ENCODE results near the gene PPIL4.

PPIL4 gene

GRCh38 chr6:149563203-149563927, 17.5 kb upstream of the PPIL4 start:
- 88% methylated on average over 5 of the region's 5 CpGs for WGBS
- Histone ChIP-seq H2BK12ac (ENCODE audit: low read length in 2 of 2) (no peak overlapping the region), H3K79me1 (replicated peaks; ENCODE audit: low read length, poor library complexity, severe bottlenecking) (peaks cover 12% of the 10 kb centered on the region)

DNA sequence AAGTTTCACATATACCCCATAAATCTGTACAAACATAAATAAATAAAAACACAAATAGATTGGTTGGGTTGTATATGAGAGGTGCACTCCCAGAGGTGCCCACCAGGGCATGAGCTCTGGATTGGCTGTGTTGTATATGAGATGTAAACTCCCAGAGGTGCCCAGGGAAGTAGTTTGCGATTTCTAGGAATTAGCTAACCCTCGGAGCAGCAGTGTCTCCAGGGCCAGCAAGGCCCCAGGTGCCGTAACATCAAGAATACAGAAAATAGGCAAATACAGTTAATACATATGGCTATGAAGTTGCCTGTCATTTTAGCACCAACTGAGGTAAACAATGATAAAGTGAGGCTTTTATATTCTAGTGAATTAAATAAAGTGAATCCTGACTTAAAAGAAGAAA, 14.9 kb upstream of the PPIL4 start:
- Histone ChIP-seq H3K18ac (ENCODE audit: low read depth in 1 of 2, low read length in 2 of 2) (no peak overlapping the region), H2AK5ac (ENCODE audit: low read length, severe bottlenecking) (no peak overlapping the region), H3K79me1 (replicated peaks; ENCODE audit: low read length, poor library complexity, severe bottlenecking) (no peaks in the 10 kb centered on the region), H3K4me1 (ENCODE audit: control insufficient read depth, insufficient read depth, low read depth, low read length) (peaks cover 1% of the 10 kb centered on the region), H3K4me3 (ENCODE audit: insufficient read depth in 1 of 2, low read depth in 1 of 2, low read length in 2 of 2) (no peak overlapping the region), H3K27ac (ENCODE audit: low read length, poor library complexity, severe bottlenecking) (no peak overlapping the region), H3K9me3 (ENCODE audit: control insufficient read depth, low read length) (no peaks in the 10 kb centered on the region), H3K36me3 (ENCODE audit: control insufficient read depth in 1 of 2, insufficient read depth in 2 of 2, low read depth in 1 of 2, low read length in 2 of 2) (no peaks in the 10 kb centered on the region), H4K8ac (ENCODE audit: low read length) (no peak overlapping the region), H3K23ac (ENCODE audit: low read length in 2 of 2) (no peak overlapping the region), H2AFZ (ENCODE audit: low read depth, low read length) (no peak overlapping the region), H3K14ac (ENCODE audit: low read length in 2 of 2) (no peak overlapping the region), H3K27me3 (ENCODE audit: control insufficient read depth in 1 of 2, insufficient read depth in 1 of 2, low read length in 2 of 2) (no peaks in the 10 kb centered on the region), H4K91ac (ENCODE audit: low read length) (no peak overlapping the region), H2BK5ac (ENCODE audit: low read depth, low read length, poor library complexity, severe bottlenecking) (no peak overlapping the region), H2BK120ac (ENCODE audit: low read depth, low read length) (no peak overlapping the region), H2BK12ac (ENCODE audit: low read length in 2 of 2) (no peak overlapping the region), H3K4me2 (ENCODE audit: low read length, poor library complexity, severe bottlenecking) (no peak overlapping the region), H2BK15ac (ENCODE audit: low read depth, poor library complexity, severe bottlenecking) (no peak overlapping the region), H3K4ac (ENCODE audit: low read depth in 1 of 2, low read length in 2 of 2) (no peak overlapping the region), H3K9ac (ENCODE audit: low read length) (no peak overlapping the region)
- WGBS, result 80% methylated on average over 1 of the region's 3 CpGs
- DNase-seq, result peak; percentile 30

More at GRCh38 chr6:149563203-149563927, 17.5 kb upstream of the PPIL4 start:
- Histone ChIP-seq H2BK120ac (ENCODE audit: low read depth, low read length) (no peak overlapping the region), H3K9ac (ENCODE audit: low read length) (peak overlapping the region; percentile 35), H3K4me2 (ENCODE audit: low read length, poor library complexity, severe bottlenecking) (no peak overlapping the region), H2BK5ac (ENCODE audit: low read depth, low read length, poor library complexity, severe bottlenecking) (no peak overlapping the region), H4K8ac (ENCODE audit: low read length) (no peak overlapping the region), H3K23ac (ENCODE audit: low read length in 2 of 2) (no peak overlapping the region), H3K4me3 (ENCODE audit: insufficient read depth in 1 of 2, low read depth in 1 of 2, low read length in 2 of 2) (no peak overlapping the region), H3K36me3 (ENCODE audit: control insufficient read depth in 1 of 2, insufficient read depth in 2 of 2, low read depth in 1 of 2, low read length in 2 of 2) (no peaks in the 10 kb centered on the region), H2AFZ (ENCODE audit: low read depth, low read length) (no peak overlapping the region), H3K18ac (ENCODE audit: low read depth in 1 of 2, low read length in 2 of 2) (no peak overlapping the region), H3K27ac (ENCODE audit: low read length, poor library complexity, severe bottlenecking) (no peak overlapping the region), H3K4ac (ENCODE audit: low read depth in 1 of 2, low read length in 2 of 2) (no peak overlapping the region), H3K14ac (ENCODE audit: low read length in 2 of 2) (no peak overlapping the region), H3K4me1 (ENCODE audit: control insufficient read depth, insufficient read depth, low read depth, low read length) (peaks cover 1% of the 10 kb centered on the region), H4K91ac (ENCODE audit: low read length) (no peak overlapping the region), H2AK5ac (ENCODE audit: low read length, severe bottlenecking) (no peak overlapping the region), H3K9me3 (ENCODE audit: control insufficient read depth, low read length) (no peaks in the 10 kb centered on the region), H2BK15ac (ENCODE audit: low read depth, poor library complexity, severe bottlenecking) (no peak overlapping the region), H3K27me3 (ENCODE audit: control insufficient read depth in 1 of 2, insufficient read depth in 1 of 2, low read length in 2 of 2) (no peaks in the 10 kb centered on the region)
- DNase-seq, result peak; percentile 88

GRCh38 chr6:149559389-149559788, 13.5 kb upstream of the PPIL4 start:
- no peak overlapping the region for H3K23ac ChIP-seq (ENCODE audit: low read length in 2 of 2)
- H3K4me3 ChIP-seq (ENCODE audit: insufficient read depth in 1 of 2, low read depth in 1 of 2, low read length in 2 of 2), result no peak overlapping the region
- no peak overlapping the region for H3K14ac ChIP-seq (ENCODE audit: low read length in 2 of 2)
- no peak overlapping the region for H3K18ac ChIP-seq (ENCODE audit: low read depth in 1 of 2, low read length in 2 of 2)
- no peak overlapping the region for H3K4ac ChIP-seq (ENCODE audit: low read depth in 1 of 2, low read length in 2 of 2)
- H3K79me1 ChIP-seq (replicated peaks; ENCODE audit: low read length, poor library complexity, severe bottlenecking), result no peaks in the 10 kb centered on the region
- H2BK15ac ChIP-seq (ENCODE audit: low read depth, poor library complexity, severe bottlenecking), result no peak overlapping the region
- peaks cover 1% of the 10 kb centered on the region for H3K4me1 ChIP-seq (ENCODE audit: control insufficient read depth, insufficient read depth, low read depth, low read length)
- no peak overlapping the region for H3K9ac ChIP-seq (ENCODE audit: low read length)
- H3K27me3 ChIP-seq (ENCODE audit: control insufficient read depth in 1 of 2, insufficient read depth in 1 of 2, low read length in 2 of 2), result no peaks in the 10 kb centered on the region
- no peak for DNase-seq
- H2BK120ac ChIP-seq (ENCODE audit: low read depth, low read length), result no peak overlapping the region
- H3K9me3 ChIP-seq (ENCODE audit: control insufficient read depth, low read length), result no peaks in the 10 kb centered on the region
- no peak overlapping the region for H3K27ac ChIP-seq (ENCODE audit: low read length, poor library complexity, severe bottlenecking)
- H2AFZ ChIP-seq (ENCODE audit: low read depth, low read length), result no peak overlapping the region
- H4K91ac ChIP-seq (ENCODE audit: low read length), result no peak overlapping the region
- WGBS, result 70% methylated on average over 2 of the region's 2 CpGs
- no peak overlapping the region for H4K8ac ChIP-seq (ENCODE audit: low read length)
- H2BK12ac ChIP-seq (ENCODE audit: low read length in 2 of 2), result no peak overlapping the region
- no peaks in the 10 kb centered on the region for H3K36me3 ChIP-seq (ENCODE audit: control insufficient read depth in 1 of 2, insufficient read depth in 2 of 2, low read depth in 1 of 2, low read length in 2 of 2)
- H2BK5ac ChIP-seq (ENCODE audit: low read depth, low read length, poor library complexity, severe bottlenecking), result no peak overlapping the region
- H3K4me2 ChIP-seq (ENCODE audit: low read length, poor library complexity, severe bottlenecking), result no peak overlapping the region
- H2AK5ac ChIP-seq (ENCODE audit: low read length, severe bottlenecking), result no peak overlapping the region

GRCh38 chr6:149558029-149558428, 12.2 kb upstream of the PPIL4 start:
- Histone ChIP-seq H2AK5ac (ENCODE audit: low read length, severe bottlenecking) (no peak overlapping the region), H2BK120ac (ENCODE audit: low read depth, low read length) (no peak overlapping the region), H3K4me3 (ENCODE audit: insufficient read depth in 1 of 2, low read depth in 1 of 2, low read length in 2 of 2) (no peak overlapping the region), H3K9ac (ENCODE audit: low read length) (no peak overlapping the region), H4K8ac (ENCODE audit: low read length) (no peak overlapping the region), H3K79me1 (replicated peaks; ENCODE audit: low read length, poor library complexity, severe bottlenecking) (no peaks in the 10 kb centered on the region), H3K23ac (ENCODE audit: low read length in 2 of 2) (no peak overlapping the region), H3K14ac (ENCODE audit: low read length in 2 of 2) (no peak overlapping the region), H2BK15ac (ENCODE audit: low read depth, poor library complexity, severe bottlenecking) (no peak overlapping the region), H2BK12ac (ENCODE audit: low read length in 2 of 2) (no peak overlapping the region), H3K4me2 (ENCODE audit: low read length, poor library complexity, severe bottlenecking) (no peak overlapping the region), H2AFZ (ENCODE audit: low read depth, low read length) (no peak overlapping the region), H3K9me3 (ENCODE audit: control insufficient read depth, low read length) (no peaks in the 10 kb centered on the region), H3K4me1 (ENCODE audit: control insufficient read depth, insufficient read depth, low read depth, low read length) (no peaks in the 10 kb centered on the region), H3K18ac (ENCODE audit: low read depth in 1 of 2, low read length in 2 of 2) (no peak overlapping the region), H3K36me3 (ENCODE audit: control insufficient read depth in 1 of 2, insufficient read depth in 2 of 2, low read depth in 1 of 2, low read length in 2 of 2) (no peaks in the 10 kb centered on the region), H2BK5ac (ENCODE audit: low read depth, low read length, poor library complexity, severe bottlenecking) (no peak overlapping the region), H3K27ac (ENCODE audit: low read length, poor library complexity, severe bottlenecking) (no peak overlapping the region), H4K91ac (ENCODE audit: low read length) (no peak overlapping the region), H3K4ac (ENCODE audit: low read depth in 1 of 2, low read length in 2 of 2) (no peak overlapping the region), H3K27me3 (ENCODE audit: control insufficient read depth in 1 of 2, insufficient read depth in 1 of 2, low read length in 2 of 2) (peaks cover 0 to 3% of the 10 kb centered on the region in 2 experiments)
- no peak for DNase-seq
